Spinal cord (tissue), 10 donors: ENCODE data around the gene COPG2. TPM values are rescaled to one million over a fixed set of nuclear protein-coding genes. Genes with fewer than 3 reads are reported as not detected.
"Not testable (repeated sequence)": the region's sequence is repeated elsewhere in the genome, so short reads cannot be mapped to it uniquely, and the experiment has no call there.

Experiments used
- DNase-seq, 6 donors: peaks; one replicate each; pipeline versions ENCODE4 v3.0.0 to v3.0.0-alpha.2; 2013 to 2015; ENCODE audit warnings: low spot score in 6 of 6, low read depth in 4 of 6
- H3K27ac ChIP-seq: one replicate; pipeline ENCODE4 v1.5.1; 2013; ENCODE audit warnings: low read depth, low read length, control low read depth
- H3K27me3 ChIP-seq: one replicate; pipeline ENCODE4 v1.6.1; 2013; ENCODE audit warnings: low read length; ENCODE audit not compliant: control insufficient read depth, insufficient read depth
- H3K36me3 ChIP-seq: one replicate; pipeline ENCODE4 v1.6.1; 2013; ENCODE audit warnings: low read length; ENCODE audit not compliant: control insufficient read depth, insufficient read depth
- H3K4me1 ChIP-seq: one replicate; pipeline ENCODE4 v1.6.1; 2013; ENCODE audit warnings: low read length; ENCODE audit not compliant: control insufficient read depth, insufficient read depth
- H3K4me3 ChIP-seq: one replicate; pipeline ENCODE4 v1.5.1; 2013; ENCODE audit warnings: low read depth, low read length, control low read depth
- H3K9me3 ChIP-seq: one replicate; pipeline ENCODE4 v1.6.1; 2013; ENCODE audit warnings: low read length; ENCODE audit not compliant: control insufficient read depth, insufficient read depth
- WGBS: methylation state at CpG from one replicate; pipeline ENCODE4 v1.1.5; 2013; ENCODE audit warnings: missing lambda C conversion rate; ENCODE audit not compliant: insufficient coverage; 5-methylcytosine and 5-hydroxymethylcytosine counted together
- polyA plus RNA-seq, 2 donors: library from polyadenylated mRNA; unstranded; fragments of 120-200 nt; gene quantifications; one replicate each; pipeline ENCODE4 v1.2.1, GENCODE V29; 2013; ENCODE audit not compliant: insufficient read length in 2 of 2
- total RNA-seq, 2 donors: library from RNA; depleted of rRNA in 1 of 2; stranded (reverse); fragments of 120-200 nt in 1 of 2; fragments of >200 nt in 1 of 2; gene quantifications; one replicate each; pipeline versions ENCODE4 v1.2.3 to v1.2.4, GENCODE V29; 2013 to 2014
- donor health status: healthy.

COPG2 gene
- total and polyA plus RNA-seq, 4 donors: 40.4 to 52.6 (median 44.7) TPM

DNA sequence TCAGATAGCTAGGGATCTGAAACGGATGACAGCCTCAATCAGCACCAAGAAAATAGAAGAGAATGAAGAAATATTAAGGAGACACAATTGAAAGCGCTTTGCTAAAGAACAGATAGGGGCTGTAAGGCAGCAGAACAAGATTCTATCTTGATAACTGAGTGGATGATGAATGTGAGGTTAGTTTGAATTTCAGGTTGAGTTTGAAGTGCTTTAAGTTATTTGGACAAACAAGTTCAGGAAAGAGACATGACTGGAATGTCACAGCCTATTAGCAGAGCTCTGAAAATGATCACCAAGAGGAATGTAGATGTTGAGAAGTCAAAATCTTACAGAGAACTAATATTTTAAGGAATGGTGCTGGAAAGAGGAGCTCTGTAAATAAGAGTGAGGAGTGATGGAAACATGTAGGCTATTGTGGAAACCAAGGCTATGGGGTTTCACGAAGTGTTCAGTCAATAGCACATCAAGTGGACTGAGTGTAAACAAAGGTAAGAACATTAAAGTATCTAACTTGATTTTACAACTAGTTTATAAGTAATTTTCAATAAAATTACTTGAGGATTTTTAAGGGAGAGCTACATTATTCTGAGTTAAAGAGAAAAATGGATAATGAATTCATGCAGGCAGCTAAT lies 115.0 kb downstream of the COPG2 start:
- no peak overlapping the region for H3K4me3 ChIP-seq
- H3K9me3 ChIP-seq: no peaks in the 10 kb centered on the region
- H3K27ac ChIP-seq: no peak overlapping the region
- 92% methylated on average over 2 of the region's 3 CpGs for WGBS
- H3K27me3 ChIP-seq: no peaks in the 10 kb centered on the region
- peaks cover 5% of the 10 kb centered on the region for H3K36me3 ChIP-seq
- DNase-seq: no peak
- H3K4me1 ChIP-seq: no peaks in the 10 kb centered on the region

DNA sequence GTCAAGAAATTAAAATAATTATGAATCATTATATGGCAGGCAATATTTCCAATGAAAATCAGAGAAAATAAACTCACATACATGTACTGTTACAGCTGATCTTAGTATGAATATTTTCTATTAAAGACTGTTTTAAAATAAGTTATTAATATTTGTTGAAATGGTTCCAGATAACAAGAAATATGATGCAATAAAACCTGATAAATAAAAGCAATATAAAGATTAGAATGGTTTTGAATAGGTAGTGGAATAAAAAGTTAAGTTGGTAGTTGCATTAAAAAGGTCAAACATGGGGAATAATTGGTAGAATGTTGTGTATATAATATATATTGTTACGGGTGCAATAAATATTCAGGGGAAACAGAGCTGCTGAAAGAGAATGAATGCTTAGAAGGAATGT lies 124.2 kb downstream of the COPG2 start:
- Histone ChIP-seq H3K4me1 (no peaks in the 10 kb centered on the region), H3K9me3 (no peaks in the 10 kb centered on the region), H3K4me3 (no peak overlapping the region), H3K36me3 (peaks cover 21% of the 10 kb centered on the region), H3K27me3 (no peaks in the 10 kb centered on the region), H3K27ac (no peak overlapping the region)
- WGBS: 100% methylated on average over 1 of the region's 1 CpG
- DNase-seq: no peak

DNA sequence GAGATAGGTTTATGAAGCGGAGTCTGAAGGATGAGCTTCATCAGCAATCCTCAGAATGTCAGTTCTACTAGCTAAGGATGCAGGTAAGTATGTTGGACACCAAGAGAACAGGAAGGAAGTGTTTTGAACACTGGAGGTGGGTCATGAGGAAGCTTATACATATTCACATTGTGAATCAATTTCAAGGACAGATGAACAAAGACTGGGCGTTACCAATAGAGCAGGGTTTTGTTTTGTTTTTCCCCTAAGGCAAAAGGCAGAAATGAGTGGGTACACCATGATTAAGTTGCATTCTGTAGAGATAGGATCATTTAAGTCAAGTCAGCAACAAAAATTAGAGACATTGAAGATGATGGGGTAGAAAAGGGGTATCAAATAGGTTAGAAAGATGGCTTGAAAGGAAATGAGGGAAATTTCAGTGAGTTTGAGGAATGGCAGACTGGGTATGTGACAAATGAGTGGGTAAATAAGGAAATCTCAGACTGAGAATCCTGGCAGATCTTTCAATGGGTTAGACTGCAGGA lies 125.0 kb downstream of the COPG2 start:
- Histone ChIP-seq H3K4me1 (no peaks in the 10 kb centered on the region), H3K9me3 (no peaks in the 10 kb centered on the region), H3K36me3 (peaks cover 22% of the 10 kb centered on the region), H3K4me3 (no peak overlapping the region), H3K27me3 (no peaks in the 10 kb centered on the region), H3K27ac (no peak overlapping the region)
- WGBS: 100% methylated on average over 1 of the region's 2 CpGs
- DNase-seq: no peak

DNA sequence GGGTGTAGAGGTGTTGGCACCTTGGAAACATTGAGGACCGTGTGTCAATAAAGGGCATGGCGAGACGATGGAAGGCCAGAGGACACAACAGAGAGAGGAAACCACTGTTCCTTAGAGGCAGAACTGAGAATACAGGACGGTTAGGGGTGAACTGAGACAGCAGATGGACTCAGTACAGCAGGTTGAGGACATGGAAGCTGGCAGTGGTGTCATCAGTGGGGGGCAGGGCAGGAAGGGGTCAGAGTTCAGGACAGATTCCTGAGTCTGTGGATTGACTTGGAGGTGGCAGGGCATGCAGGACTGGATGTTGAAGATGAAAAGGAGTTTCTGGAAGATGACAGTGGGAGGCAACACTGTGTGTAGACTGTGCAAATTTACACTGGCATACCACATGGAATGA lies 126.3 kb downstream of the COPG2 start:
- H3K27me3 ChIP-seq, H3K4me3 ChIP-seq, DNase-seq, H3K9me3 ChIP-seq, H3K27ac ChIP-seq, H3K4me1 ChIP-seq: not testable (repeated sequence)
- peaks cover 26% of the 10 kb centered on the region for H3K36me3 ChIP-seq
- WGBS: 100% methylated on average over 4 of the region's 4 CpGs

GRCh38 chr7:130541287-130541686 lies 127.3 kb downstream of the COPG2 start:
- H3K27ac ChIP-seq, H3K9me3 ChIP-seq, DNase-seq, H3K27me3 ChIP-seq, H3K4me1 ChIP-seq, H3K4me3 ChIP-seq: not testable (repeated sequence)
- peaks cover 32% of the 10 kb centered on the region for H3K36me3 ChIP-seq
- 84% methylated on average over 7 of the region's 7 CpGs for WGBS

GRCh38 chr7:130537894-130538293 lies 130.7 kb downstream of the COPG2 start:
- H3K27ac ChIP-seq, H3K27me3 ChIP-seq, H3K9me3 ChIP-seq, H3K4me3 ChIP-seq, DNase-seq, H3K4me1 ChIP-seq: not testable (repeated sequence)
- WGBS: 90% methylated on average over 6 of the region's 6 CpGs
- peaks cover 38% of the 10 kb centered on the region for H3K36me3 ChIP-seq

- no peaks in the 10 kb centered on the region for H3K9me3 ChIP-seq
- no peak overlapping the region for H3K27ac ChIP-seq
- H3K27me3 ChIP-seq: no peaks in the 10 kb centered on the region
- DNase-seq: no peak
- peaks cover 58% of the 10 kb centered on the region for H3K36me3 ChIP-seq
- no peaks in the 10 kb centered on the region for H3K4me1 ChIP-seq
- no CpG with 5 or more reads among the region's 2 CpGs for WGBS
- H3K4me3 ChIP-seq: no peak overlapping the region
Observed at GRCh38 chr7:130529417-130529816, 139.1 kb downstream of the COPG2 start.

DNA sequence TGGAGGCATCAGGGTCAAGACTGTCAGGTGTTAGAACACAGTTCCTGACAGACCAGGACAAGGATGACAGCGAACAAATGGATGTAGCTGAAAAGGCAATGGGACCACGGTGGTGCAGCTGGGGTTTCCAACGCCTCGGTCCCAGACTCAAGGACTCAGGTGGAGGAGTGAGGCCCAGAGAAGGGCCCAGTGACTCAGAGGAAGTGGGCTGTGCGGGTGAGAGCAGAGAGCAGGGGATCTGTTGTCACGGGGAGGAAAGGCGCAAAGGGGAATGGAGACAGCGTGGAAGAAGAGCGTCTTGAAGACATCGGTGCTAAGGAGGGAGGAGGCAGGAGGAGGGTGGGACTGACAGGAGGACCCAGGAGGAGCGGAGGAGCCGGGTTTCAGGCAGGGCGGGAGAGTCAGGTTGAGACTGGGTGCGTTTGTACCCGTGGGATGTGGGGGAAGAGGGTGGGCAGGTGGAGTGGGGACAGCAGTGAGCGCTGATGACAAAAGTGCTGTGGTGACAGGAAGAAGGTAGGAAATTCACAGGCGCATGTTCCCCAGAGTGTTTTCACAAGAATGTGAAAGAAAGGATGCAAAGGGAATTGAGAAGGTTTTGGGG lies 140.7 kb downstream of the COPG2 start:
- peaks cover 59% of the 10 kb centered on the region for H3K36me3 ChIP-seq
- not testable (repeated sequence) for H3K4me3 ChIP-seq, H3K4me1 ChIP-seq, H3K27me3 ChIP-seq, H3K27ac ChIP-seq, DNase-seq, H3K9me3 ChIP-seq
- WGBS: 88% methylated on average over 13 of the region's 17 CpGs

DNA sequence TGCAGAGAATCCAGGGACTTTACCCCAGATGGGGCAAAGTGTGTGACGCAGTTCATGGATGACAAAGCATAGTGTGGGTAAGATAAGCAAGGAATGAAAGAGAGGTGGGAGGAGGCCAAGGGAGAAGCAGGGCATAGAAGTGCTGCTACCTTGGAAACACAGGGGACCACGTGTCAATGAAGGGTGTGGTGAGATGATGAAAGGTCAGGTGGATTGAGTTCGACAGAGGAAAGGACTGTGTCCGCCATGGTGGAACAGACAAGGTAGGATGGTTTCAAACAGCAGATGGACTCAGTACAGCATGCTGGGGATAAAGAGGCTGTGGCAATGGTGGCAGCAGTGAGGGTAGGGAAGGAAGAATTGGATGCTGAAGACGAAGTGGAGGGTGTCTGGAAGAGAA lies 143.9 kb downstream of the COPG2 start:
- DNase-seq: no peak
- WGBS: 94% methylated on average over 5 of the region's 5 CpGs
- Histone ChIP-seq H3K27me3 (no peaks in the 10 kb centered on the region), H3K36me3 (peaks cover 40% of the 10 kb centered on the region), H3K9me3 (no peaks in the 10 kb centered on the region), H3K27ac (no peak overlapping the region), H3K4me1 (no peaks in the 10 kb centered on the region), H3K4me3 (no peak overlapping the region)

- H3K4me1 ChIP-seq, H3K9me3 ChIP-seq, H3K27me3 ChIP-seq, DNase-seq, H3K27ac ChIP-seq, H3K4me3 ChIP-seq: not testable (repeated sequence)
- WGBS: 92% methylated on average over 9 of the region's 17 CpGs
- H3K36me3 ChIP-seq: peaks cover 33% of the 10 kb centered on the region
Observed at GRCh38 chr7:130523519-130524125, 144.9 kb downstream of the COPG2 start.
